Measurements from ENCODE around the gene SLC39A12. TPM values are rescaled to one million over a fixed set of nuclear protein-coding genes. Genes with fewer than 3 reads are reported as not detected.
A peak's percentile ranks its signal among the peaks of the same experiment; 100 is the strongest.

Gene SLC39A12
- total RNA-seq, 6 donors from 2014 or later, result 0.17 to 2.1 (median 1.1) TPM; not detected in 2

- no peak for TF ChIP-seq POLR2A (IDR thresholded peaks at IDR 0.05)
- no peak for TF ChIP-seq CTCF (IDR thresholded peaks at IDR 0.05)
- TF ChIP-seq EP300 (IDR thresholded peaks at IDR 0.05), result no peak
- ATAC-seq (ENCODE audit: low FRiP score in 2 of 2), result no peak
Observed at GRCh38 chr10:17992266-17992665, 40.5 kb downstream of the SLC39A12 start.

DNA sequence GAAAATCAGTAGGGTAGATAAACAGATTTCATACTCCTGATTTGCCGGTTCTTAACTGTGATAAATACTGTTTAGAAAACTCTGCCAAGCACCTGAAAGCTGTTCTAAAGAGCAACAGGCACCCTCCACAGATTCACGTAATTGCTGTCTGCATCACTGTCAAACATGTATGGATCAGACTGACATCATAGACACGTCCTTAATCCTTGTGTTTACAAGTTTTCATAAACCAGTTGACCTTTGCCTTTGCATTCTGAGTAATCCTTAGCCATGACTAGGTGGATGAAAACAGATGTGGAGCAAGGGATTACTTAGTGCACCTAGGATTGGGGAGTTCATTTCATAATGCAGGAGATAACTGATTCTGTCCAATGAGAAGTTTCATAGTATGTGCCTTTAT lies 41.6 kb downstream of the SLC39A12 start:
- DNase-seq, result no peak
- ATAC-seq (ENCODE audit: low FRiP score in 2 of 2), result no peak
- H3K27ac ChIP-seq, result no peak overlapping the region
- H3K4me3 ChIP-seq, result no peak overlapping the region
- 56 to 77% methylated on average over 3 of the region's 3 CpGs for WGBS, 2 donors
- H3K27me3 ChIP-seq, result no peaks in the 10 kb centered on the region
- H3K36me3 ChIP-seq, result no peaks in the 10 kb centered on the region
- H3K9me3 ChIP-seq, result no peaks in the 10 kb centered on the region
- TF ChIP-seq POLR2AphosphoS5 (IDR thresholded peaks at IDR 0.05) (no peak), POLR2A (IDR thresholded peaks at IDR 0.05) (no peak)
- H3K4me1 ChIP-seq, result no peaks in the 10 kb centered on the region

More at GRCh38 chr10:17992266-17992665, 40.5 kb downstream of the SLC39A12 start:
- H3K36me3 ChIP-seq, result no peaks in the 10 kb centered on the region
- no peak overlapping the region for H3K27ac ChIP-seq
- no peaks in the 10 kb centered on the region for H3K27me3 ChIP-seq
- no peaks in the 10 kb centered on the region for H3K9me3 ChIP-seq
- no peaks in the 10 kb centered on the region for H3K4me1 ChIP-seq
- no peak overlapping the region for H3K4me3 ChIP-seq
- no peak for DNase-seq

GRCh38 chr10:18000601-18001000 lies 48.9 kb downstream of the SLC39A12 start:
- Histone ChIP-seq H3K36me3 (no peaks in the 10 kb centered on the region), H3K27me3 (no peaks in the 10 kb centered on the region), H3K4me1 (no peaks in the 10 kb centered on the region), H3K4me3 (no peak overlapping the region), H3K27ac (no peak overlapping the region), H3K9me3 (no peaks in the 10 kb centered on the region)
- WGBS, 2 donors, result 93 to 96% methylated on average over 2 of the region's 2 CpGs
- TF ChIP-seq POLR2AphosphoS5 (IDR thresholded peaks at IDR 0.05) (no peak), CTCF (IDR thresholded peaks at IDR 0.05) (no peak), POLR2A (IDR thresholded peaks at IDR 0.05) (no peak), EP300 (IDR thresholded peaks at IDR 0.05) (no peak)
- DNase-seq, result no peak
- no peak for ATAC-seq (ENCODE audit: low FRiP score in 2 of 2)

GRCh38 chr10:18005445-18005780 lies 53.7 kb downstream of the SLC39A12 start:
- H3K27ac ChIP-seq, result no peak overlapping the region
- no peak overlapping the region for H3K4me3 ChIP-seq
- H3K36me3 ChIP-seq, result no peaks in the 10 kb centered on the region
- H3K27me3 ChIP-seq, result no peaks in the 10 kb centered on the region
- no peaks in the 10 kb centered on the region for H3K9me3 ChIP-seq
- WGBS, 2 donors, result 11 to 31% methylated on average over 3 of the region's 3 CpGs
- TF ChIP-seq CTCF (IDR thresholded peaks at IDR 0.05), result no peak
- TF ChIP-seq POLR2AphosphoS5 (IDR thresholded peaks at IDR 0.05), result no peak
- TF ChIP-seq POLR2A (IDR thresholded peaks at IDR 0.05), result no peak
- no peak for TF ChIP-seq EP300 (IDR thresholded peaks at IDR 0.05)
- H3K4me1 ChIP-seq, result no peaks in the 10 kb centered on the region
- ATAC-seq (ENCODE audit: low FRiP score in 2 of 2), result no peak
- DNase-seq, result no peak

GRCh38 chr10:18005781-18006456 lies 54.2 kb downstream of the SLC39A12 start:
- Histone ChIP-seq H3K36me3 (no peaks in the 10 kb centered on the region), H3K4me3 (no peak overlapping the region), H3K27me3 (no peaks in the 10 kb centered on the region), H3K27ac (no peak overlapping the region), H3K9me3 (no peaks in the 10 kb centered on the region), H3K4me1 (no peaks in the 10 kb centered on the region)
- ATAC-seq (ENCODE audit: low FRiP score in 2 of 2) (peak in 1 of 2 donors; percentile 61), DNase-seq (no peak)
- 22% methylated on average over 6 of the region's 6 CpGs for WGBS, 2 donors
- TF ChIP-seq EP300 (IDR thresholded peaks at IDR 0.05) (no peak), POLR2AphosphoS5 (IDR thresholded peaks at IDR 0.05) (no peak)

DNA sequence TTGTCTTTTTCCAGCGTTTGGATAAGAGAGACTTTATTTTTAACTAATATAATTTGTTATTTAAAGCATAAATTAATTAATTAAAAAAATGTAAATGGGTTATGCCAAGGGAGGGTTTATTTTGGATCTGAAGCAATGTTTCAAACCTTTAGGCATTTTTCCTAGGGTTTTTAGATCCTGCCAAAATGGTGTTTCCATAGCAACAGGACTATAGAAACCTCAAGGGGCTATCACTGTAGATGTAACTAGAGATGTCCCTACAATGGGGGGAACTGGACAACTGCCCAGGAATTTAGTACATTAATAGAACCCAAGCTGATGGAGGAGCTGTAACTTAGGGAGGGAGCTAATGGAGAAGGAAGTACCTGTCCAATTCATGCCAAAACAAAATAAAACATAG lies 57.3 kb downstream of the SLC39A12 start:
- no peak for TF ChIP-seq EP300 (IDR thresholded peaks at IDR 0.05)
- TF ChIP-seq POLR2A (IDR thresholded peaks at IDR 0.05), result no peak
- no peak for TF ChIP-seq POLR2AphosphoS5 (IDR thresholded peaks at IDR 0.05)
- no peak for TF ChIP-seq CTCF (IDR thresholded peaks at IDR 0.05)
- Histone ChIP-seq H3K27me3 (no peaks in the 10 kb centered on the region), H3K4me1 (no peaks in the 10 kb centered on the region), H3K36me3 (no peaks in the 10 kb centered on the region), H3K4me3 (no peak overlapping the region), H3K27ac (no peak overlapping the region), H3K9me3 (no peaks in the 10 kb centered on the region)
- DNase-seq (no peak), ATAC-seq (ENCODE audit: low FRiP score in 2 of 2) (no peak)
- WGBS, 2 donors, result 59 to 62% methylated on average over 1 of the region's 1 CpG

Measured in upper lobe of left lung (tissue), 6 donors.